ENCODE results near the gene INPP4B. TPM values are rescaled to one million over a fixed set of nuclear protein-coding genes. Genes with fewer than 3 reads are reported as not detected.

INPP4B gene
- total and polyA plus RNA-seq, 7 donors: 1.5 to 16.8 (median 9.5) TPM

- Histone ChIP-seq H3K9me3 (no peaks in the 10 kb centered on the region), H3K27me3 (ENCODE audit: insufficient read depth in 3 of 3, low read length in 2 of 3) (no peaks in the 10 kb centered on the region), H3K4me1 (no peaks in the 10 kb centered on the region), H3K36me3 (ENCODE audit: insufficient read depth in 1 of 2, low read depth in 1 of 2) (no peaks in the 10 kb centered on the region), H3K4me3 (no peak overlapping the region), H3K27ac (no peak overlapping the region)
- DNase-seq (no peak), ATAC-seq (no peak)
- TF ChIP-seq CTCF (IDR thresholded peaks at IDR 0.05): no peak
- 14 to 37% (median 16%) methylated on average over 3 of the region's 3 CpGs for WGBS, 3 donors
- intact Hi-C loops (cut with DNase I): no loop called here
Observed at GRCh38 chr4:142044271-142044670, 801.8 kb downstream of the INPP4B start.

GRCh38 chr4:142043509-142043908 lies 802.6 kb downstream of the INPP4B start:
- Histone ChIP-seq H3K27me3 (ENCODE audit: insufficient read depth in 3 of 3, low read length in 2 of 3) (no peaks in the 10 kb centered on the region), H3K4me3 (no peak overlapping the region), H3K4me1 (no peaks in the 10 kb centered on the region), H3K9me3 (no peaks in the 10 kb centered on the region), H3K36me3 (ENCODE audit: insufficient read depth in 1 of 2, low read depth in 1 of 2) (no peaks in the 10 kb centered on the region), H3K27ac (no peak overlapping the region)
- no peak for TF ChIP-seq CTCF (IDR thresholded peaks at IDR 0.05)
- DNase-seq (no peak), ATAC-seq (no peak)
- intact Hi-C loops (cut with DNase I): no loop called here

- no peak for DNase-seq
- TF ChIP-seq CTCF (IDR thresholded peaks at IDR 0.05): no peak
- ATAC-seq: no peak
- H3K9me3 ChIP-seq: no peaks in the 10 kb centered on the region
- H3K4me1 ChIP-seq: no peaks in the 10 kb centered on the region
- H3K36me3 ChIP-seq (ENCODE audit: insufficient read depth in 1 of 2, low read depth in 1 of 2): no peaks in the 10 kb centered on the region
- no peaks in the 10 kb centered on the region for H3K27me3 ChIP-seq (ENCODE audit: insufficient read depth in 3 of 3, low read length in 2 of 3)
- no peak overlapping the region for H3K4me3 ChIP-seq
- intact Hi-C loops (cut with DNase I): no loop called here
- WGBS, 3 donors: 91 to 93% (median 92%) methylated on average over 1 of the region's 1 CpG
- no peak overlapping the region for H3K27ac ChIP-seq
Observed at GRCh38 chr4:142041788-142042187, 804.3 kb downstream of the INPP4B start.

- H3K27ac ChIP-seq: no peak overlapping the region
- H3K4me1 ChIP-seq: no peaks in the 10 kb centered on the region
- intact Hi-C loops (cut with DNase I): no loop called here
- ATAC-seq (no peak), DNase-seq (no peak)
- no peak for TF ChIP-seq CTCF (IDR thresholded peaks at IDR 0.05)
- H3K9me3 ChIP-seq: no peaks in the 10 kb centered on the region
- H3K27me3 ChIP-seq (ENCODE audit: insufficient read depth in 3 of 3, low read length in 2 of 3): no peaks in the 10 kb centered on the region
- no peak overlapping the region for H3K4me3 ChIP-seq
- H3K36me3 ChIP-seq (ENCODE audit: insufficient read depth in 1 of 2, low read depth in 1 of 2): no peaks in the 10 kb centered on the region
- 66 to 68% (median 66%) methylated on average over 3 of the region's 3 CpGs for WGBS, 3 donors
Observed at GRCh38 chr4:142040043-142040442, 806.1 kb downstream of the INPP4B start.

GRCh38 chr4:142036795-142037583 lies 809.1 kb downstream of the INPP4B start:
- H3K36me3 ChIP-seq (ENCODE audit: insufficient read depth in 1 of 2, low read depth in 1 of 2): no peaks in the 10 kb centered on the region
- H3K4me1 ChIP-seq: no peaks in the 10 kb centered on the region
- H3K27ac ChIP-seq: no peak overlapping the region
- no peaks in the 10 kb centered on the region for H3K9me3 ChIP-seq
- H3K4me3 ChIP-seq: no peak overlapping the region
- DNase-seq: no peak
- TF ChIP-seq CTCF (IDR thresholded peaks at IDR 0.05): no peak
- intact Hi-C loops (cut with DNase I): no loop called here
- 75 to 87% (median 80%) methylated on average over 4 of the region's 4 CpGs for WGBS, 3 donors
- ATAC-seq: no peak
- no peaks in the 10 kb centered on the region for H3K27me3 ChIP-seq (ENCODE audit: insufficient read depth in 3 of 3, low read length in 2 of 3)

Measured in psoas muscle (tissue), 8 donors.